Panc1 (cell line): ENCODE data around the gene RBCK1.

Source experiments
- CTCF ChIP-seq: fragments of 450-650 bp; IDR thresholded peaks from 2 replicates; pipeline ENCODE4 v1.5.1; 2017; ENCODE audit warnings: mild to moderate bottlenecking
- POLR2AphosphoS5 ChIP-seq: IDR thresholded peaks from 2 replicates; pipeline ENCODE4 v1.6.1; 2012; ENCODE audit warnings: mild to moderate bottlenecking, low read depth, low read length, moderate library complexity
- REST ChIP-seq, 2 experiments: IDR thresholded peaks; 2 replicates each; pipeline ENCODE4 v1.6.1; 2011 to 2012; ENCODE audit warnings: low read depth in 2 of 2, control low read depth in 1 of 2, low read length in 1 of 2, mild to moderate bottlenecking in 1 of 2, moderate library complexity in 1 of 2; ENCODE audit not compliant: insufficient read depth in 1 of 2
- TCF7L2 ChIP-seq: IDR thresholded peaks from 2 replicates; pipeline ENCODE4 v1.6.1; 2011; ENCODE audit warnings: mild to moderate bottlenecking, low read depth, low read length, inconsistent platforms

- TF ChIP-seq CTCF, result no peak
- TF ChIP-seq REST (IDR thresholded peaks at IDR 0.05; ENCODE audit: insufficient read depth in 1 of 2, low read depth in 2 of 2, low read length in 1 of 2), result no peak
- no peak for TF ChIP-seq POLR2AphosphoS5
- no peak for TF ChIP-seq TCF7L2
These were observed 1.8 kb downstream of the RBCK1 start for GRCh38 chr20:409697-410559.
